Activated CD4-positive, CD25-positive, alpha-beta regulatory T cell treated with anti-CD3 and anti-CD28 coated beads, Interleukin-2, amount 50 U/mL, for 72 hours (primary cell): ENCODE measurements around the gene ANKRD49.
"Not testable (repeated sequence)": the region's sequence is repeated elsewhere in the genome, so short reads cannot be mapped to it uniquely, and the experiment has no call there.

Experiments used
- DNase-seq: peaks from one replicate; pipeline ENCODE4 v3.0.0; 2021

Gene ANKRD49

GRCh38 chr11:94493281-94494125 lies at the start of gene ANKRD49, which contains the start of gene MRE11:
TSS of gene ANKRD49 (plus strand) at chr11:94493984. CDS start at chr11:94496694, 2,710 bp downstream.
TSS of gene MRE11 (minus strand) at chr11:94493844. CDS start at chr11:94492801, 1,043 bp downstream.
- DNase-seq: peak; percentile 92

GRCh38 chr11:94445641-94446040 lies 48.1 kb upstream of the ANKRD49 start:
- no peak for DNase-seq

- no peak for DNase-seq
Measured at GRCh38 chr11:94447149-94447548, 46.6 kb upstream of the ANKRD49 start.

- DNase-seq: no peak
Measured at GRCh38 chr11:94449029-94449428, 44.8 kb upstream of the ANKRD49 start.

GRCh38 chr11:94449437-94449836 lies 44.3 kb upstream of the ANKRD49 start:
- no peak for DNase-seq

GRCh38 chr11:94450048-94450447 lies 43.7 kb upstream of the ANKRD49 start:
- DNase-seq: no peak

GRCh38 chr11:94452988-94453387 lies 40.8 kb upstream of the ANKRD49 start:
- no peak for DNase-seq

- DNase-seq: no peak
Measured at GRCh38 chr11:94454301-94454700, 39.5 kb upstream of the ANKRD49 start.

GRCh38 chr11:94455861-94456260 lies 37.9 kb upstream of the ANKRD49 start:
- DNase-seq: no peak

- DNase-seq: no peak
Measured at GRCh38 chr11:94457118-94458029, 36.4 kb upstream of the ANKRD49 start.

- DNase-seq: no peak
Measured at GRCh38 chr11:94459576-94459975, 34.2 kb upstream of the ANKRD49 start.

GRCh38 chr11:94469416-94469815 lies 24.4 kb upstream of the ANKRD49 start:
- DNase-seq: no peak

- no peak for DNase-seq
Measured at GRCh38 chr11:94472916-94473799, 20.6 kb upstream of the ANKRD49 start.

- no peak for DNase-seq
Measured at GRCh38 chr11:94477624-94478023, 16.2 kb upstream of the ANKRD49 start.

- DNase-seq: no peak
Measured at GRCh38 chr11:94481342-94481741, 12.4 kb upstream of the ANKRD49 start.

- no peak for DNase-seq
Measured at GRCh38 chr11:94486068-94486467, 7.7 kb upstream of the ANKRD49 start.

GRCh38 chr11:94494126-94494680 lies 419 bp downstream of the ANKRD49 start:
- no peak for DNase-seq

GRCh38 chr11:94500181-94500580 lies 6.4 kb downstream of the ANKRD49 start:
- no peak for DNase-seq

GRCh38 chr11:94501522-94501921 lies 7.7 kb downstream of the ANKRD49 start:
- DNase-seq: no peak

- no peak for DNase-seq
Measured at GRCh38 chr11:94504689-94505293, 11.0 kb downstream of the ANKRD49 start.

GRCh38 chr11:94506513-94506912 lies 12.7 kb downstream of the ANKRD49 start:
- DNase-seq: not testable (repeated sequence)

GRCh38 chr11:94507485-94507884 lies 13.7 kb downstream of the ANKRD49 start:
- no peak for DNase-seq
